NOMO-1 (cell line): ENCODE measurements around the gene NEURL4.

Experiments
- DNase-seq, 2 experiments: peaks; one replicate each; lab custom pipeline; 2025; ENCODE audit not compliant: unreplicated experiment in 2 of 2; lab: John Stamatoyannopoulos, UW

Gene NEURL4

GRCh38 chr17:7281074-7281952, 47.8 kb downstream of the NEURL4 start, which contains the start of gene SLC2A4:
Gene SLC2A4 (plus strand): TSS chr17:7281718. CDS start chr17:7281935, 217 bp downstream.
- peak; percentile 79 to 91 for DNase-seq

- peak; percentile 87 for DNase-seq
These were observed 48.5 kb downstream of the NEURL4 start for GRCh38 chr17:7280519-7281073.

GRCh38 chr17:7279448-7279847, 49.7 kb downstream of the NEURL4 start:
- DNase-seq: no peak

GRCh38 chr17:7266784-7267183, 62.4 kb downstream of the NEURL4 start:
- DNase-seq: no peak
